HL-60 (cell line): ENCODE data around the gene PRKAR1B.

Source experiments
- GABPA ChIP-seq: IDR thresholded peaks from 2 replicates; pipeline ENCODE4 v1.6.1; 2012; ENCODE audit warnings: low read depth
- POLR2AphosphoS5 ChIP-seq: IDR thresholded peaks from 2 replicates; pipeline ENCODE4 v1.6.1; 2012; ENCODE audit warnings: low read depth
- SPI1 ChIP-seq: IDR thresholded peaks from 2 replicates; pipeline ENCODE4 v1.6.1; 2012; ENCODE audit warnings: low read depth, mild to moderate bottlenecking, borderline replicate concordance
- TF ChIP-seq, protein P1 (sequence below): IDR thresholded peaks from one replicate; pipeline ENCODE4 v1.5.1; 2011; ENCODE audit warnings: low read length, control low read depth, inconsistent platforms; ENCODE audit not compliant: insufficient read depth
- TF ChIP-seq, protein P2 (sequence below): IDR thresholded peaks from 2 replicates; pipeline ENCODE4 v1.6.1; 2012; ENCODE audit warnings: low read depth; ENCODE audit not compliant: insufficient replicate concordance

DNA sequence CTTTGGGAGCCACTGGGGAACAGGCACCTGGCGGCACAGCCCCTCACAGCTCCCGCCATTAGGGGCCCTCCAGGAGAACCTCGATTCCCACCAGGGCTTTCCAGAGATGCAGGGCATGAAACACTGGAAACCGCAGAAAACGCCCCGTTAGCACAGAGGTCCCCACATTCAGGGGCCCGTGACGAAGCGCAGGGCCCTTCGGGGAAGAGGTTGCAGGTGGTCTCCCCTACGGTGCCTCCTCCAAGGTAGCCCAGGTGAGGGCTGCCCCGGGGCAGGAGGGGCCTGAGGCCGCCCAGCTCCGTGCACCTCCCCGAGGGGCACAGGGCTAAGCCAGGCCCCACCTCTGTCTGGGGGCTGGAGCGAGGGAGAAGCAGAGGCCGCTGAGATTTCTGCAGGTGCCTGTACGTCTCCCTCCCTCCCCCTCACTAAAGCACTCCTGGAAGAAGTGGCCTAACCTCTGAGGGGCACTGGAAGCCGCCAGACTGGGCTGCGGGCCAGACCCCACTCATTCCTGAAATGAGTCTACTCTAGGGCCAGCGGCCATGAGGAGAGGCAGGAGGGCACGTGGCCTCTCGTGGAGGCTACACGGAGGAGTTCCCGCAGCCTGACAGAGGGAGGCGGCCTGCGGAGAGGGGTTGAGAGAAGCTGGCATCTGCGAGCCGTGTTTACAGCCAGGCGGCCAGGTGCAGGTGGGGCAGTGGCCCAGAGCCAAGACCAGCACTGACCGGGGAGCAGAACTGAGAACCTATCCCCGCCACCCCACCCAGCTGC is 214.4 kb downstream of the PRKAR1B start:
- TF ChIP-seq, protein P1, sequence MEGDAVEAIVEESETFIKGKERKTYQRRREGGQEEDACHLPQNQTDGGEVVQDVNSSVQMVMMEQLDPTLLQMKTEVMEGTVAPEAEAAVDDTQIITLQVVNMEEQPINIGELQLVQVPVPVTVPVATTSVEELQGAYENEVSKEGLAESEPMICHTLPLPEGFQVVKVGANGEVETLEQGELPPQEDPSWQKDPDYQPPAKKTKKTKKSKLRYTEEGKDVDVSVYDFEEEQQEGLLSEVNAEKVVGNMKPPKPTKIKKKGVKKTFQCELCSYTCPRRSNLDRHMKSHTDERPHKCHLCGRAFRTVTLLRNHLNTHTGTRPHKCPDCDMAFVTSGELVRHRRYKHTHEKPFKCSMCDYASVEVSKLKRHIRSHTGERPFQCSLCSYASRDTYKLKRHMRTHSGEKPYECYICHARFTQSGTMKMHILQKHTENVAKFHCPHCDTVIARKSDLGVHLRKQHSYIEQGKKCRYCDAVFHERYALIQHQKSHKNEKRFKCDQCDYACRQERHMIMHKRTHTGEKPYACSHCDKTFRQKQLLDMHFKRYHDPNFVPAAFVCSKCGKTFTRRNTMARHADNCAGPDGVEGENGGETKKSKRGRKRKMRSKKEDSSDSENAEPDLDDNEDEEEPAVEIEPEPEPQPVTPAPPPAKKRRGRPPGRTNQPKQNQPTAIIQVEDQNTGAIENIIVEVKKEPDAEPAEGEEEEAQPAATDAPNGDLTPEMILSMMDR = no peak
- TF ChIP-seq POLR2AphosphoS5 (no peak), SPI1 (no peak), GABPA (no peak)
- TF ChIP-seq, protein P2, sequence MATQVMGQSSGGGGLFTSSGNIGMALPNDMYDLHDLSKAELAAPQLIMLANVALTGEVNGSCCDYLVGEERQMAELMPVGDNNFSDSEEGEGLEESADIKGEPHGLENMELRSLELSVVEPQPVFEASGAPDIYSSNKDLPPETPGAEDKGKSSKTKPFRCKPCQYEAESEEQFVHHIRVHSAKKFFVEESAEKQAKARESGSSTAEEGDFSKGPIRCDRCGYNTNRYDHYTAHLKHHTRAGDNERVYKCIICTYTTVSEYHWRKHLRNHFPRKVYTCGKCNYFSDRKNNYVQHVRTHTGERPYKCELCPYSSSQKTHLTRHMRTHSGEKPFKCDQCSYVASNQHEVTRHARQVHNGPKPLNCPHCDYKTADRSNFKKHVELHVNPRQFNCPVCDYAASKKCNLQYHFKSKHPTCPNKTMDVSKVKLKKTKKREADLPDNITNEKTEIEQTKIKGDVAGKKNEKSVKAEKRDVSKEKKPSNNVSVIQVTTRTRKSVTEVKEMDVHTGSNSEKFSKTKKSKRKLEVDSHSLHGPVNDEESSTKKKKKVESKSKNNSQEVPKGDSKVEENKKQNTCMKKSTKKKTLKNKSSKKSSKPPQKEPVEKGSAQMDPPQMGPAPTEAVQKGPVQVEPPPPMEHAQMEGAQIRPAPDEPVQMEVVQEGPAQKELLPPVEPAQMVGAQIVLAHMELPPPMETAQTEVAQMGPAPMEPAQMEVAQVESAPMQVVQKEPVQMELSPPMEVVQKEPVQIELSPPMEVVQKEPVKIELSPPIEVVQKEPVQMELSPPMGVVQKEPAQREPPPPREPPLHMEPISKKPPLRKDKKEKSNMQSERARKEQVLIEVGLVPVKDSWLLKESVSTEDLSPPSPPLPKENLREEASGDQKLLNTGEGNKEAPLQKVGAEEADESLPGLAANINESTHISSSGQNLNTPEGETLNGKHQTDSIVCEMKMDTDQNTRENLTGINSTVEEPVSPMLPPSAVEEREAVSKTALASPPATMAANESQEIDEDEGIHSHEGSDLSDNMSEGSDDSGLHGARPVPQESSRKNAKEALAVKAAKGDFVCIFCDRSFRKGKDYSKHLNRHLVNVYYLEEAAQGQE = no peak
